Stimulated activated CD4-positive, alpha-beta T cell treated with anti-CD3 and anti-CD28 coated beads, Interleukin-12 subunit alpha, Interleukin-12 subunit beta, amount 100 ng/mL, for 4 hours (primary cell): ENCODE data around the gene ZMYM5.
"Not testable (repeated sequence)": the region's sequence is repeated elsewhere in the genome, so short reads cannot be mapped to it uniquely, and the experiment has no call there.

ENCODE experiments used
- DNase-seq: peaks from one replicate; pipeline ENCODE4 v3.0.0-alpha.2; 2020

ZMYM5 gene

DNA sequence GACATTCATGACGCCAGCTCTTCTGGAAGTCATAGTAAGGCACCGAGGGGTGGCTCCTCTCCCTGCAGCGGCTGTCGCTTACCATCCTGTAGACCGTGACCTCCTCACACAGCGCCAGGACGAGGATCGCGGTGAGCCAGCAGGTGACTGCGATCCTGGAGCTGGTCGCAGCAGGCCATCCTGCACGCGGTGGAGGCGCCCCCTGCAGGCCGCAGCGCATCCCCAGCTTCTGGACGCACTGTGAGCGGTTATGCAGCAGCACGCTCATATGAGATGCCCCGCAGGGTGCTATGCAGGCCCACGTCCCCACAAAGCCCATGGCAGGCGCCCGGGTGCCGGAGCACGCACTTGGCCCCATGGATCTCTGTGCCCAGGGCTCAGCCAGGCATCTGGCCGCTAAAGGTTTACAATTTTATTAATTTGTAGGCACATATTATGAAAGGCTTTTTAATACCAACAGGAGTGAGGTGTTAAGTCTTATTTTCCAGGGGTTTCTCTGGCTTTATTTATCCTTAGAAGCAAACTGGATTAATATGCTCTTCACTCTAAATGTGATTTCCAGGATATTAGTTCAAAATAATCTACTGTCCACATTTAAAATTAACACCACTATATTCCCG, 45.1 kb downstream of the ZMYM5 start:
- peak; percentile 15 for DNase-seq

DNA sequence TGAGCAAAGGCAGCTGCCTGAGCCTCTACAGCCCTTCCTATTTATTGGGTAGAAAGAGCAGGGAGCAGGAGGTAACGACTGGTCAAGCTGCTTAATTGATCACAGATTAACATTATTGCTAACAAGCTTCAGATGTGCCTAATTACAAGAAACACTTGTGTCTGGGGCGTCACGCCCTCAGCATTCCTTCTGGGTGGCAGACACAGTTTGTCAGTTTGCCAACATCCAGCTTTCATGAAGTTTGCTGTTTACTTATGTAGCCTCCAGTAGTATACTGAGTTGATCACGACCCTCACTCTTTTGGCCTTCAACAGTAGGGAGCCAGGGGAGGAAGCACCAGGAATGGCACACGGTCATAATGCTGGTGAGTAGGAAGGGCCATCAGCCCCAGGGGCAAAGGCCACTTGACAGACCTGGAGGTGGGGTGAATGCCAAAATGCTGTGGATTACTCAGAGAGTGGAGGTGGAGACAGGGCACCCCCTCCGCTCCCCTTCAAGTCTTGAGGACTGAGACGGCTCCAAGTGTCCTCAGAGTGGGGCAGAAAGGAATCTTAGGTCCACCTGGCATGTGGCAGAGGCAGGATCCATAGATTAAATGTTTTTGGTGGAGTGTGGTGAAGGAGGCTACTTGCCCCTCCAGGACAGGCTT, 45.8 kb downstream of the ZMYM5 start:
- no peak for DNase-seq

DNA sequence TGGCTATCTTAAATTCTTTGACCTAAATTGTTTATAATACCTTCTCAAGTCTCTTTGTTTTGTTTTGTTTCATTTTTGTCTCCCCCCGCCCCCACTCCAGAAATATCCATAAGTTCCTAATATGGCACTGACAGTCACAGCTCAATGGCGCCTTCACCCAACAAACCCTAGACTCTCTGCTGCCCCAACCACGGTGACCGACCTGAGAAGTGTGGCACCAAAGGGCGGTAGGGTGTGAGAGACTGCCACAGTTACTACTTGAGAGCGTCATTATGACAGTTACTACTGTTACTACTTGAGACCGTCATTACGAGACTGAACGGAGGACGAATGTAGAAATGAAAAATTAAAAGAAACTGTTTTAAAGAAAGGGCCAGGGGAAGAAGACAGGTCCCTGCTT, 46.3 kb downstream of the ZMYM5 start:
- DNase-seq: no peak

- DNase-seq: not testable (repeated sequence)
Observed at GRCh38 chr13:19815842-19816241, 47.6 kb downstream of the ZMYM5 start.

- DNase-seq: no peak
Observed at GRCh38 chr13:19810996-19811881, 52.2 kb downstream of the ZMYM5 start.

GRCh38 chr13:19810151-19810550, 53.3 kb downstream of the ZMYM5 start:
- no peak for DNase-seq

DNA sequence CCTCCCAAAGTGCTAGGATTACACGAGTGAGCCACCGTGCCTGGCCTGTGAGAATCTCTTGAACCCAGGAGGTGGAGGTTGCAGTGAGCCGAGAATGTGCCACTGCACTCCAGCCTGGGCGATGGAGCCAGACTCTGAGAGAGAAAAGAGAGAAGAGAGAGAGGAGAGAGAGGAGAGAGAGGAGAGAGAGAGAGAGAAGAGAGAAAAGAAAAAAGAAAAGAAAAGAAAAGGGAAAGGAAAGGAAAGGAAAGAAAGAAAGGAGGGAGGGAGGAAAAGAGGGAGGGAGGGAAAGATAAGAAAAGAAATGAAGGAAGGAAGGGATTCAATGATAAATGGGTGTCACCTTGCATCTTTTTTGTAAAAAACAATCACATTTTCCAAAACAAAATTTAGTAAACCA, 57.7 kb downstream of the ZMYM5 start:
- no peak for DNase-seq

- no peak for DNase-seq
Observed at GRCh38 chr13:19795956-19796355, 67.5 kb downstream of the ZMYM5 start.

- DNase-seq: no peak
Observed at GRCh38 chr13:19794631-19795030, 68.8 kb downstream of the ZMYM5 start.

- DNase-seq: no peak
Observed at GRCh38 chr13:19791953-19792537, 71.4 kb downstream of the ZMYM5 start.

DNA sequence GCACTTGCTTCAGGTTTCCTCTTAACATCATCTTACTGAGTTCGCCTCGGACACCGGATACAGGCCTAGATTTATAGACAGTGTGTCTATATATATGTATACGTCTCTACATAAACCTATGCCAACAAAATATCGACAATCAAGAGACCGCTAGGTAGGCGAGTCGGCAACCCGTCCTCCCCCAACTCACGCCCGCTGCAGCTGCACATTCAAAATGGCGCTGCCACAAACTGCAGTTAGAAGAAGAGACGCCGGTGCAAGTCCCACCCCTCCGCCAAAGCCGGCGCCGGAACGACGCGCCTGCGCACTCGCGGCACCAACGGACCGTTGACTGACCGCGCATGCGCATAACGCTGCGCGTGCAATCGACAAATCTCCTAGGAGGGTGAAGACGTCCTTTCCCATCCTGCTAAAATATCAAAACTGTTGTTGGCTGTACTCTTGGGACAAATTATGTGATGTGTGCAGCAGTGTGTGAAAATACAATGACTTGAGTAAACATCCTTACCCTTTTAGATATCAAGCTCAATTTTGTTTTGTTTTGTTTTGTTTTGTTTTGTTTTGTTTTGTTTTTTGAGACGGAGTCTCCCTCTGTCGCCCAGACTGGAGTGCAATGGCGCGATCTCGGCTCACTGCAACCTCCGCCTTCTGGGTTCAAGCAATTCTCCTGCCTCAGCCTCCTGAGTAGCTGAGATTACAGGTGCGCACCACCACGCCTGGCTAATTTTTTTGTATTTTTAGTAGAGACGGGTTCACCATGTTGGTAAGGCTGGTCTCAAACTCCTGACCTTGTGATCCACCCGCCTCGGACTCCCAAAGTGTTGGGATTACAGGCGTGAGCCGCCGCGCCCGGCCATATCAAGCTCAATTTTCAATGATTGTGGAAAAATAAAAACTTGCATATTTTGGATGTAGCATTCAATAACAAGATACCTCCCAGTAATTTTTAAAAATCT, 80.4 kb downstream of the ZMYM5 start, which contains the start of gene PSPC1:
TSS of gene PSPC1 (minus strand) at position 219 of the 956 bp plus-strand sequence. CDS start at position 31, 188 bp downstream.
- DNase-seq: peak; percentile 93

- peak; percentile 49 for DNase-seq
Observed at GRCh38 chr13:19782049-19782726, 81.3 kb downstream of the ZMYM5 start.

DNA sequence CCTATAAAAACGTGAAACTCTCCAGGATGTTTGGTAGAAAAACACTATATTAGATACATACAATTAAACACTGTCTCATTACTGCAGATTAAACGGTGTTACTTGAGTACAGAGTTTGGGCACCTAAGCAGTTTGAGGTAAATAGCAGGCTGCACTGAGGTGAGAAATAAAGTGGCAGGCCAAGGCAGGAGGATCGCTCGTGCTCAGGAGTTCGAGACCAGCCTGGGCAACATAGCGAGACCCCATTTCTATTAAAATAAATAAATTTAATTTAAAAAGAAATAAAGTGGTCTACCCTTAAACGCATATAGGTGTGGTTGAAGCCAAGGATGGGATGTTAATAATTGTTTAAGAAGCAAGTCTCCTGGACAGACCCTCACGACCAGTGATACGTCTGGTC, 81.9 kb downstream of the ZMYM5 start:
- DNase-seq: no peak

GRCh38 chr13:19780753-19781418, 82.6 kb downstream of the ZMYM5 start:
- not testable (repeated sequence) for DNase-seq
